K562 (cell line): ENCODE data around the gene RAD51AP1.

Experiments
- CHD7 ChIP-seq: fragments of 200-600 bp; sonication (generic); IDR thresholded peaks from one replicate; pipeline ENCODE4 v1.6.1; 2012; ENCODE audit warnings: mild to moderate bottlenecking, low read depth, low read length, inconsistent platforms
- CTCF ChIP-seq, 3 experiments: IDR thresholded peaks in 2 of 3; conservative IDR thresholded peaks in 1 of 3; 2 replicates each; pipeline ENCODE4 v1.5.1; 2011 to 2012; ENCODE audit warnings: low read length in 3 of 3, mild to moderate bottlenecking in 3 of 3, control low read depth in 2 of 3, improper control_type of control experiment in 1 of 3, inconsistent platforms in 1 of 3, low read depth in 1 of 3, mixed read lengths in 1 of 3, moderate library complexity in 1 of 3; ENCODE audit not compliant: insufficient read depth in 2 of 3
- KLF10 ChIP-seq: fragments of 250-450 bp; sonication (Bioruptor Pico); IDR thresholded peaks from 2 replicates; pipeline ENCODE4 v1.6.1; 2021; ENCODE audit warnings: matching md5 sums
- LEF1 ChIP-seq: fragments of 450-650 bp; IDR thresholded peaks from 2 replicates; pipeline ENCODE4 v1.6.1; 2016; ENCODE audit warnings: mild to moderate bottlenecking
- MLX ChIP-seq, 2 experiments: fragments of 450-650 bp in 1 of 2; sonication (generic) in 1 of 2; formaldehyde crosslinking; conservative IDR thresholded peaks; 2 replicates each; pipeline versions ENCODE4 v1.4.0 to v1.8.1; 2020 to 2022; ENCODE audit warnings: mild to moderate bottlenecking in 1 of 2, missing genetic modification reagents in 1 of 2
- NR4A1 ChIP-seq, 2 experiments: fragments of 250-450 bp in 1 of 2; fragments of 450-650 bp in 1 of 2; sonication (Bioruptor Pico) in 1 of 2; IDR thresholded peaks; 2 replicates each; pipeline versions ENCODE4 v1.4.0 to v1.6.1; 2016 to 2020; ENCODE audit warnings: mild to moderate bottlenecking in 2 of 2, missing compliant biosample characterization in 1 of 2, missing genetic modification characterization in 1 of 2, moderate library complexity in 1 of 2
- TF ChIP-seq, protein P1 (sequence below): IDR thresholded peaks from 2 replicates; pipeline ENCODE4 v1.6.1; 2016; ENCODE audit warnings: missing genetic modification characterization, missing compliant biosample characterization
- TF ChIP-seq, protein P2 (sequence below): sonication (generic); formaldehyde crosslinking; IDR thresholded peaks from 2 replicates; pipeline ENCODE4 v1.8.1; 2023; ENCODE audit warnings: mild to moderate bottlenecking, missing genetic modification reagents, moderate library complexity

DNA sequence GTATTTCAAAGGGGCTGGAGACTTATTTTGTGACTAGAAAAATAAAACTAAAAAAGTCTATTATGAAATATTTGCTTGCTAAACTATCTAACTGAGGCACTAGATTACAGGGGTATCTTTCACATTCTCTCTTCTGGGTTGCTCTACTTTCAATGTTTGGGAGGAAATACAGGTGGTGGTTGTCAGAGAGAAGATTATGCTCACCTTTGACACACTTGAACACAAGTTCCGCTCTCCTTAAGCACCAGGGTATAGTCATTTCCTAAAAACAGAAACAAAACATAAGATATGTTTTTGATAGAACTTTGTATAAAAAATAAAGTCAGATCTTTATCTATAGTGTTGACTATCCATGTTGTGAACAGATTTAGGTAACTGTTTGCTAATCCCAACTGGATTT is 47.7 kb upstream of the RAD51AP1 start:
- TF ChIP-seq CTCF (IDR thresholded peaks at IDR 0.05 in 2 of 3, conservative IDR thresholded peaks at IDR 0.05 in 1 of 3; ENCODE audit: insufficient read depth in 2 of 3, low read depth in 1 of 3, low read length in 3 of 3) (no peak), NR4A1 (CRISPR knock-in tag; IDR thresholded peaks at IDR 0.05) (no peak), NR4A1 (tag; IDR thresholded peaks at IDR 0.05) (no peak), KLF10 (CRISPR knock-in tag) (no peak), LEF1 (no peak), CHD7 (no peak), MLX (CRISPR knock-in tag; conservative IDR thresholded peaks at IDR 0.05) (no peak)
- TF ChIP-seq, protein P1, sequence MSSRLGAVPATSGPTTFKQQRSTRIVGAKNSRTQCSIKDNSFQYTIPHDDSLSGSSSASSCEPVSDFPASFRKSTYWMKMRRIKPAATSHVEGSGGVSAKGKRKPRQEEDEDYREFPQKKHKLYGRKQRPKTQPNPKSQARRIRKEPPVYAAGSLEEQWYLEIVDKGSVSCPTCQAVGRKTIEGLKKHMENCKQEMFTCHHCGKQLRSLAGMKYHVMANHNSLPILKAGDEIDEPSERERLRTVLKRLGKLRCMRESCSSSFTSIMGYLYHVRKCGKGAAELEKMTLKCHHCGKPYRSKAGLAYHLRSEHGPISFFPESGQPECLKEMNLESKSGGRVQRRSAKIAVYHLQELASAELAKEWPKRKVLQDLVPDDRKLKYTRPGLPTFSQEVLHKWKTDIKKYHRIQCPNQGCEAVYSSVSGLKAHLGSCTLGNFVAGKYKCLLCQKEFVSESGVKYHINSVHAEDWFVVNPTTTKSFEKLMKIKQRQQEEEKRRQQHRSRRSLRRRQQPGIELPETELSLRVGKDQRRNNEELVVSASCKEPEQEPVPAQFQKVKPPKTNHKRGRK (tag): no peak
- TF ChIP-seq, protein P2, sequence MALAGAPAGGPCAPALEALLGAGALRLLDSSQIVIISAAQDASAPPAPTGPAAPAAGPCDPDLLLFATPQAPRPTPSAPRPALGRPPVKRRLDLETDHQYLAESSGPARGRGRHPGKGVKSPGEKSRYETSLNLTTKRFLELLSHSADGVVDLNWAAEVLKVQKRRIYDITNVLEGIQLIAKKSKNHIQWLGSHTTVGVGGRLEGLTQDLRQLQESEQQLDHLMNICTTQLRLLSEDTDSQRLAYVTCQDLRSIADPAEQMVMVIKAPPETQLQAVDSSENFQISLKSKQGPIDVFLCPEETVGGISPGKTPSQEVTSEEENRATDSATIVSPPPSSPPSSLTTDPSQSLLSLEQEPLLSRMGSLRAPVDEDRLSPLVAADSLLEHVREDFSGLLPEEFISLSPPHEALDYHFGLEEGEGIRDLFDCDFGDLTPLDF (CRISPR knock-in tag): no peak
